ENCODE measurements around the gene ATP6V0D1. TPM values are rescaled to one million over a fixed set of nuclear protein-coding genes. Genes with fewer than 3 reads are reported as not detected.
"Not testable (repeated sequence)": the region's sequence is repeated elsewhere in the genome, so short reads cannot be mapped to it uniquely, and the experiment has no call there.

The ATP6V0D1 gene
- polyA plus RNA-seq, 1 donor: 93.1 TPM

DNA sequence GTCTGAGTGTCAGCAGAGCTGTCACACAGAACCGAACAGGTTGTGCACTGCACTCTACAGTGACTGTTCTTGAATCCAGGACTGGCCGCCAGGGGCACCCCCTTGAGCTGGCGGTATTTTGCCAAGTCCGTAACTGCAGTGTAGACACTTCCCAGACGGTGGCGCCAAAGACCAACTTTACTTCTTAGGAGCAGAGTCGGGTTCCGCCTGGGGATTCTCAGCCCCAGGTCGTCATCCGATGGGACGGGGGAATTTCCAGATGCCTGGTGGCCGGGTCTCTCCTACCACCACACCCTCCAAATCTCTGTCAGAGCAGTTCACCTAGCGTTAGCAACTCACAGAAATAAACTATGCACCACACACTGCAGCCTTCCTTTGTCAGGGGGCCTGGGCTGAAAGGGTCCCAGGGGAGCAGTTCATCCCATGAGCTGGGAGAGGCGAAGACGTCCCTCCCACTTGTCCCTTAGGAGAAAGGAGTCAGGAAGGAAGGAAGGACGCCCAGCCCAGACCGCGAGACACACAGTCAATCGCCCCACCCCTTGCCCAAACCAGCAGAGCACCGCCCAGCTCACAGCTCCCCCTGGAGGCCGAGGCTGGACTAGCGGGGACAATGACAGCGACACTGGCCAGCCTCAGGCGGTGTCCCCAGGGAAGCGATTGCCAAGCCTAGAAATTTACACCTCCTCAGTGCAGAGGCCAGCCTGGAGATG, 40.3 kb upstream of the ATP6V0D1 start:
- WGBS (ENCODE audit: insufficient coverage, low lambda C conversion rate): no CpG with 5 or more reads among the region's 25 CpGs
- Histone ChIP-seq H3K27ac (ENCODE audit: low read length) (peak overlapping the region; percentile 74), H3K4me1 (ENCODE audit: control insufficient read depth, insufficient read depth, low read length) (peaks cover 19% of the 10 kb centered on the region), H3K36me3 (ENCODE audit: control insufficient read depth, insufficient read depth, low read length) (no peaks in the 10 kb centered on the region), H3K9me3 (ENCODE audit: control insufficient read depth, low read depth, low read length) (no peaks in the 10 kb centered on the region), H3K4me3 (ENCODE audit: low read length) (peak overlapping the region; percentile 47), H3K27me3 (ENCODE audit: control insufficient read depth, insufficient read depth, low read length) (peaks cover 13% of the 10 kb centered on the region)
- peak; percentile 89 to 94 for DNase-seq

DNA sequence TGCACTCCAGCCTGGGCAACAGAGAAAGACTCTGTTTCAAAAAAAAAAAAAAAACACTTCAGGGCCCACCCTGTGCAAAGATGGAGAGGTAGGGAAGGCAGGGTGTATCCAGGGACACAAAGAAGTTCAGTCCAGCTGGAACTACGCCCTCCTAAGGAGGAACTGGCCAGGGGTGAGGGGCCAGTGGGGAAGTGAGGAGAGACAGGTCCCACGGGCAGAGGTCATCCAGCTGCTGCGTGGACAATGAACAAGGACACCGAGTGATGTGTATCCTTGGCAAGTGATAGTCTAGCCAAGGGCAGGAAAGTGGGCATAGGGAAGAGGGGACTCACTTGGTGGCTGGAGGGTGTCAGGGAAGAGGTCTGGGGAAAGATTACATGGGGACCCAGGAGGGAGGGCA, 38.3 kb upstream of the ATP6V0D1 start:
- Histone ChIP-seq H3K4me3 (ENCODE audit: low read length) (no peak overlapping the region), H3K9me3 (ENCODE audit: control insufficient read depth, low read depth, low read length) (no peaks in the 10 kb centered on the region), H3K27me3 (ENCODE audit: control insufficient read depth, insufficient read depth, low read length) (no peaks in the 10 kb centered on the region), H3K4me1 (ENCODE audit: control insufficient read depth, insufficient read depth, low read length) (peaks cover 19% of the 10 kb centered on the region), H3K27ac (ENCODE audit: low read length) (no peak overlapping the region), H3K36me3 (ENCODE audit: control insufficient read depth, insufficient read depth, low read length) (no peaks in the 10 kb centered on the region)
- DNase-seq: no peak
- no CpG with 5 or more reads among the region's 4 CpGs for WGBS (ENCODE audit: insufficient coverage, low lambda C conversion rate)

DNA sequence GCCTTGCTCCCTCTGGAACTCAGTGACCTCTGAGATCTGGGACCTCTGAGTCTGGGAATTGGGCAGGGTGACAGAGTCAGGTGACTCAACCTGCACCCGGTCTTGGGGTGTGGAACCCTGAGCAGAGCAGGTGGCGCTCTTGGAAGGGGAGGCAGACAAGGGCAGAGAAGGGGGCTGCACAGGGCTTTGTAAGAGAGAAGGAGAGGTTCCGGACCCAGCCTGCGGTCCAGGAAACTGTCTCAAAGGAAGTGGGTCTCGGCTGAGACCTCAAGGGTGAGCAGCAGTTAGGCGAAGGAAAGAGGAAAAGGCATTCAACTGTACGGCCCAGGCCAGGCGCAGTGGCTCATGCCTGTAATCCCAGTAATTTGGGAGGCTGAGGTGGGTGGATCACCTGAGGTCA, 37.7 kb upstream of the ATP6V0D1 start:
- no peaks in the 10 kb centered on the region for H3K27me3 ChIP-seq (ENCODE audit: control insufficient read depth, insufficient read depth, low read length)
- peak overlapping the region; percentile 32 for H3K27ac ChIP-seq (ENCODE audit: low read length)
- no peaks in the 10 kb centered on the region for H3K36me3 ChIP-seq (ENCODE audit: control insufficient read depth, insufficient read depth, low read length)
- no peaks in the 10 kb centered on the region for H3K9me3 ChIP-seq (ENCODE audit: control insufficient read depth, low read depth, low read length)
- WGBS (ENCODE audit: insufficient coverage, low lambda C conversion rate): no CpG with 5 or more reads among the region's 8 CpGs
- no peak for DNase-seq
- no peak overlapping the region for H3K4me3 ChIP-seq (ENCODE audit: low read length)
- peaks cover 19% of the 10 kb centered on the region for H3K4me1 ChIP-seq (ENCODE audit: control insufficient read depth, insufficient read depth, low read length)

DNA sequence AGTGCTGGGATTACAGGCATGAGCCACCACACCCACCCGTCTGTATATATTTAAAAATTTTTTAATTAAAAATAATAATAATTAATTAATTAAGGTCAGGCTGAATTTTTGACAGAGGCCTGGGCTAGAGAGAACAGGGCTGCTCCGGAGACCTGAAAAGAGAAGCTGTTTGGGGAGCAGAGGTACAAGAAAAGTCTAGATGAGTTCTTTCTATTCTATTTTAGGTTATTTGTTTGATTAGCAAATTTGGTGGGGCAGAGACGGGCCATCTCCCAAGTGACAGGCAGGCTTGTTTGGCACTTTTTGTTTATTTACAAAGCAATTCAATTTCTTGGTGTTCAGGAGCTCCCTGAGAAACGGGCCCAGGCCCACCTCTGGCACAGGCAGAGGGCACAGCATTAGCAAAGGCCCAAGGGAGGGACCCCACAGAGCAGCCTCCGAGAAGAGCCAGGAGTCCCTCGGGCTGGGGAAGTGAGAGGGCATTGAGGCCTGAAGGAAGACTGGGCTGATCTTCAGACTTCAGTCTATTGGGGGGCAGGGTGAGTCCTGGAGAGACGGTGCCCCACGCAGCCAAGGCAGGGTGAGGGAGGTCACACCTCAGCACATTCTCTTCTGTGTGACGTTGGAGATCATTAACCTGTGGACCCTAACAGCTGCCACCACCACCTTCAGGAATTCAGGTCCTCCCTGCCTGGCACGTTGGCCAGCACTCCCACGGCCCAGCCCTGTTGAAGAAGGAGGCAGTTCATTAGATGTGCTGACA, 36.9 kb upstream of the ATP6V0D1 start:
- no CpG with 5 or more reads among the region's 11 CpGs for WGBS (ENCODE audit: insufficient coverage, low lambda C conversion rate)

GRCh38 chr16:67517155-67517445, 36.1 kb upstream of the ATP6V0D1 start:
- Histone ChIP-seq H3K4me3 (ENCODE audit: low read length) (no peak overlapping the region), H3K27ac (ENCODE audit: low read length) (no peak overlapping the region), H3K9me3 (ENCODE audit: control insufficient read depth, low read depth, low read length) (no peaks in the 10 kb centered on the region), H3K27me3 (ENCODE audit: control insufficient read depth, insufficient read depth, low read length) (no peaks in the 10 kb centered on the region), H3K36me3 (ENCODE audit: control insufficient read depth, insufficient read depth, low read length) (no peaks in the 10 kb centered on the region), H3K4me1 (ENCODE audit: control insufficient read depth, insufficient read depth, low read length) (peaks cover 19% of the 10 kb centered on the region)
- no peak for DNase-seq
- WGBS (ENCODE audit: insufficient coverage, low lambda C conversion rate): no CpG with 5 or more reads among the region's 3 CpGs

More for the DNA sequence above, 36.9 kb upstream of the ATP6V0D1 start:
- H3K9me3 ChIP-seq (ENCODE audit: control insufficient read depth, low read depth, low read length): no peaks in the 10 kb centered on the region
- H3K4me1 ChIP-seq (ENCODE audit: control insufficient read depth, insufficient read depth, low read length): peaks cover 19% of the 10 kb centered on the region
- H3K27me3 ChIP-seq (ENCODE audit: control insufficient read depth, insufficient read depth, low read length): no peaks in the 10 kb centered on the region
- no peak overlapping the region for H3K4me3 ChIP-seq (ENCODE audit: low read length)
- H3K27ac ChIP-seq (ENCODE audit: low read length): peak overlapping the region; percentile 50
- DNase-seq: peak; percentile 91
- no peaks in the 10 kb centered on the region for H3K36me3 ChIP-seq (ENCODE audit: control insufficient read depth, insufficient read depth, low read length)

DNA sequence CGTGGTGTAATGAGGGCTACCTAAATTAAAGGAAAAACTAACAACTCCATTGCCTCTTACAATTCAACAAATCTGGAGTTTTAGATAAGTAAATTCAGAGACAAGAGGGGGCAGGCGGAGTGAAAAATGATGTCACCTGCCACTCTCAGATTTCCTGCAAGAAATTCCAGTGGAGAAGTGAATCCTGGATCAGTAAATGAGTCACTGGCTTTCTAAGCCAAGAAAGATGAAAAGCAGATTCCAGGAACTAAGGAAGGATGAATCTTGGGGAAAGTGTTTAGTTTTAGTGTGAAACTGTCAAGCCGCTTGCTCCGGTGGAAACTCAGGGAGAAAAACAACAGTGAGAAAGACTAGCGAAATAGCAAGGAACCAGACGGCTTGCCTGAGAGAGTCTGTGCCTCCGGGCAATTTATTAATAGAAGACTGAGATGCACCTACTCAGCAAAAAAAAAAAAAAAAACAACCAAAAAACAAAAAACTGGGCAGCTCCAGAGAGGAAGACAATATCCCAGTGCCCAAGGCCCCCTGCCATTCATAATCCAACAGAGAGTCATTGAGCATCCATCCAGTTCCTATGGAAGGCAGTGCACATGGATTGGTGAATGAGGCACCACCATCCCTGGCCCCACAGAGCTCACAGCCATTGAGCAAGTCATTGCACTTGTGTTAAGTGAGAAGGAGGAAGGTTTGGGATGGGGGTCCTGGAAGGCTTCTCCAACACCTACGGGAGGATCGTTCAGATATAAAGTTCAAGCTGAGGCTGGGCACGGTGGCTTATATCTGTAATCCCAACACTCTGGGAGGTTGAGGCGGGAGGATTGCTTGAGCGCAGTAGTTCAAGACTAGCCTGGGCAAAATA, 35.6 kb upstream of the ATP6V0D1 start:
- 77% methylated on average over 6 of the region's 12 CpGs for WGBS (ENCODE audit: insufficient coverage, low lambda C conversion rate)
- Histone ChIP-seq H3K4me3 (ENCODE audit: low read length) (no peak overlapping the region), H3K4me1 (ENCODE audit: control insufficient read depth, insufficient read depth, low read length) (peaks cover 17% of the 10 kb centered on the region), H3K36me3 (ENCODE audit: control insufficient read depth, insufficient read depth, low read length) (no peaks in the 10 kb centered on the region), H3K27ac (ENCODE audit: low read length) (no peak overlapping the region), H3K27me3 (ENCODE audit: control insufficient read depth, insufficient read depth, low read length) (no peaks in the 10 kb centered on the region), H3K9me3 (ENCODE audit: control insufficient read depth, low read depth, low read length) (no peaks in the 10 kb centered on the region)
- DNase-seq: no peak

DNA sequence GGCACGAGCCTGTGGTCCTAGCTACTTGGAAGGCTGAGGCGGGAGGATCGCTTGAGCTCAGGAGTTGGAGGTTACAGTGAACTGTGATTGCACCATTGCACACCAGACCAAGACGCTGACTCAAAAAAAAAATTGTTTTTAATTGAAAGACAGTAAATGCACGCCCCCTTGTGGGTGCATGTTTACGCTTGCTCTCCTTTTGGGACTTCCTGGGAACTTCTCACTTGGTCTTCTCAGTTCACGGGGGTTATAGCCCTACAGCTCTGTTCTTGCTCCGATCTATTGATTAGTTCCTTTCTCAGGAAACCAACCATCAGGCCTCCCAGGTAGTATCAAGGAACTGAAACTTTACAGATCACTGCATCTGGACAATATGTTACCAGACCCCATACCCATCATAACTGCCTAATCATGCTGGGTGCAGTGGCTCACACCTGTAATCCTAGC, 33.4 kb upstream of the ATP6V0D1 start:
- Histone ChIP-seq H3K4me1 (ENCODE audit: control insufficient read depth, insufficient read depth, low read length) (peaks cover 13% of the 10 kb centered on the region), H3K27ac (ENCODE audit: low read length) (no peak overlapping the region), H3K36me3 (ENCODE audit: control insufficient read depth, insufficient read depth, low read length) (no peaks in the 10 kb centered on the region), H3K9me3 (ENCODE audit: control insufficient read depth, low read depth, low read length) (no peaks in the 10 kb centered on the region), H3K4me3 (ENCODE audit: low read length) (no peak overlapping the region), H3K27me3 (ENCODE audit: control insufficient read depth, insufficient read depth, low read length) (no peaks in the 10 kb centered on the region)
- no CpG with 5 or more reads among the region's 8 CpGs for WGBS (ENCODE audit: insufficient coverage, low lambda C conversion rate)
- peak; percentile 62 to 64 for DNase-seq

DNA sequence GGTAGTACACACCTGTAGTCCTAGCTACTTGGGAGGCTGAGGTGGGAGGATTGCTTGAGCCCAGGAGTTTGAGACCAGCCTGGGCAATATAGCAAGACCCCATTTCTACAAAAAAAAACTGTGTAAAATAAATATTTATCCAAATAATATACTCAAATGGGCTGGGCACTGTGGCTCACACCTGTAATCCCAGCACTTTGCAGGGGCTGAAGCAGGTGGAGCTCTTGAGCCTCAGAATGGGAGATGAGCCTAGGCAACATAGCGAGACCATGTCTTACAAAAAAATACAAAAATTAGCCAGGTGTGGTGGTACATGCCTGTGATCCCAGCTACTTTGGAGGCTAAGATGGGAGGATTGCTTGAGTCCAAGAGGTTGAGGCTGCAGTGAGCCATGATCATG, 32.9 kb upstream of the ATP6V0D1 start:
- H3K27me3 ChIP-seq (ENCODE audit: control insufficient read depth, insufficient read depth, low read length); H3K36me3 ChIP-seq (ENCODE audit: control insufficient read depth, insufficient read depth, low read length); DNase-seq; H3K4me3 ChIP-seq (ENCODE audit: low read length); H3K27ac ChIP-seq (ENCODE audit: low read length); H3K9me3 ChIP-seq (ENCODE audit: control insufficient read depth, low read depth, low read length): not testable (repeated sequence)
- whole genome bisulfite sequencing (ENCODE audit: insufficient coverage, low lambda C conversion rate): no CpG with 5 or more reads among the region's 1 CpG
- H3K4me1 ChIP-seq (ENCODE audit: control insufficient read depth, insufficient read depth, low read length): peaks cover 13% of the 10 kb centered on the region

DNA sequence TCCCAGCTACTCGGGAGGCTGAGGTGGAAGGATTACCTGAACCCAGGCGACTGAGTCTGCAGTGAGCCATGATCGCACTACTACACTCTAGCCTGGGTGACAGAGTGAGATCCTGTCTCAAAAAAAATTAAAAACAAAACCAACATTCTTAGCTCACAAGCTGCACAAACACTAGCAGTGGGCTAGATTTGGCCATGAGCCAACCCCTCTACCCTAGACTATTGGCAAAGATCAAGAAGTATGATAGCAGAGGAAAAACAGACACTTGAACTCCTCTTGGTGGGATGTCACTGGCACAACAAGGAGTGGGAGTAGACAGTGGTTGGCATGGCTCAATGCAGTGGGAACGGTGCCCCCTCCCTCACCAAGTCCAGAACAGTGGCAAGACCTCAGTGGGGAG, 28.1 kb upstream of the ATP6V0D1 start:
- no peaks in the 10 kb centered on the region for H3K36me3 ChIP-seq (ENCODE audit: control insufficient read depth, insufficient read depth, low read length)
- no peak overlapping the region for H3K4me3 ChIP-seq (ENCODE audit: low read length)
- no peaks in the 10 kb centered on the region for H3K9me3 ChIP-seq (ENCODE audit: control insufficient read depth, low read depth, low read length)
- DNase-seq: no peak
- no peaks in the 10 kb centered on the region for H3K4me1 ChIP-seq (ENCODE audit: control insufficient read depth, insufficient read depth, low read length)
- no CpG with 5 or more reads among the region's 4 CpGs for WGBS (ENCODE audit: insufficient coverage, low lambda C conversion rate)
- no peaks in the 10 kb centered on the region for H3K27me3 ChIP-seq (ENCODE audit: control insufficient read depth, insufficient read depth, low read length)
- H3K27ac ChIP-seq (ENCODE audit: low read length): no peak overlapping the region

DNA sequence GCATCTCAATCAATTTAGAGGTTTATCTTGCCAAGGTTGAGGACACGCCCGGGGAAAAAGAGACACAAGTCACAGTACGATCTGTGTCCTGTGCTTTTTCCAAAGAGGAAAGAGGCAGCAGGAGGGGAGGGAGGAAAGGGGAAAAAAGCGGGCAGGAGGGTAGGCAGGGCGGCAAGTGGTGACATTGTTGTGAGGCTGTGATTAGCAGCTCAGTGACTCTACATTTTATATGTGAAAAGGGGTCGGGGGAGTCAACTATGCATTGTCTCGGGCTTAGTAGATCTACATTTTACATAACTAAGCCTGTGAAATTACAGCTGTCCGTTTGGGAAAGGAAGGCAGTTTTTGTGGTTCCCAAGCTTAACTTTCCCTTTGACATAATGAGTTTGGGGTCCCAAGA, 25.5 kb upstream of the ATP6V0D1 start:
- Histone ChIP-seq H3K4me1 (ENCODE audit: control insufficient read depth, insufficient read depth, low read length) (no peaks in the 10 kb centered on the region), H3K27ac (ENCODE audit: low read length) (no peak overlapping the region), H3K9me3 (ENCODE audit: control insufficient read depth, low read depth, low read length) (no peaks in the 10 kb centered on the region), H3K27me3 (ENCODE audit: control insufficient read depth, insufficient read depth, low read length) (no peaks in the 10 kb centered on the region), H3K4me3 (ENCODE audit: low read length) (no peak overlapping the region), H3K36me3 (ENCODE audit: control insufficient read depth, insufficient read depth, low read length) (no peaks in the 10 kb centered on the region)
- DNase-seq: no peak
- 50% methylated on average over 2 of the region's 8 CpGs for WGBS (ENCODE audit: insufficient coverage, low lambda C conversion rate)

All from large intestine (tissue), 3 donors.